Panc1 (cell line): ENCODE measurements around the gene STARD3NL. TPM values are rescaled to one million over a fixed set of nuclear protein-coding genes. Genes with fewer than 3 reads are reported as not detected.

Experiments used
- ATAC-seq: fragments of 200-7000 bp; cut with Tn5 transposase; 2 replicates; pipeline ENCODE4 v1.9.1; 2020; ENCODE audit warnings: mild to moderate bottlenecking, moderate library complexity
- BruUV-seq: library from RNA; stranded (reverse); fragments of 400-500 nt; replicated peaks from 2 replicates; lab custom pipeline; 2021; lab: Mats Ljungman, UMichigan
- CTCF ChIA-PET: fragments of 300-600 bp; sonication (Branson Sonifier 250); formaldehyde crosslinking; loops from one replicate; lab custom pipeline; 2022; ENCODE audit warnings: antibody characterized with exemption; lab: Charles Lee
- POLR2A ChIA-PET: fragments of 300-600 bp; sonication (Branson Sonifier 250); formaldehyde crosslinking; loops from one replicate; lab custom pipeline; 2022; ENCODE audit warnings: antibody characterized with exemption; lab: Charles Lee
- DNase-seq: peaks from one replicate; pipeline ENCODE4 v3.0.0-alpha.2; 2010; ENCODE audit warnings: low read depth, low spot score
- H3K27ac ChIP-seq: 2 replicates; pipeline ENCODE4 v1.5.1; 2011; ENCODE audit warnings: mild to moderate bottlenecking, low read length, inconsistent platforms
- H3K27me3 ChIP-seq: fragments of 200-500 bp; sonication (Bioruptor generic); 2 replicates; pipeline ENCODE4 v1.6.0; 2014; ENCODE audit warnings: low read length, inconsistent platforms; ENCODE audit not compliant: control insufficient read depth, insufficient read depth
- H3K36me3 ChIP-seq: fragments of 200-500 bp; sonication (Bioruptor generic); 2 replicates; pipeline ENCODE4 v1.5.1; 2014; ENCODE audit warnings: inconsistent platforms, mild to moderate bottlenecking, low read length, moderate library complexity; ENCODE audit not compliant: control insufficient read depth, insufficient read depth
- H3K4me1 ChIP-seq: 2 replicates; pipeline ENCODE4 v1.5.1; 2011; ENCODE audit warnings: inconsistent platforms, mild to moderate bottlenecking, low read length, moderate library complexity; ENCODE audit not compliant: control insufficient read depth, insufficient read depth
- H3K4me3 ChIP-seq, 2 experiments: 2 replicates each; pipeline ENCODE4 v1.5.1; 2011 to 2012; ENCODE audit warnings: low read depth in 2 of 2, low read length in 2 of 2, mild to moderate bottlenecking in 2 of 2, inconsistent platforms in 1 of 2, moderate library complexity in 1 of 2
- H3K9me3 ChIP-seq: fragments of 200-500 bp; sonication (Bioruptor generic); 2 replicates; pipeline ENCODE4 v1.5.1; 2014; ENCODE audit warnings: low read depth, mild to moderate bottlenecking, inconsistent platforms, low read length, moderate library complexity; ENCODE audit not compliant: control insufficient read depth, insufficient read depth
- CTCF ChIP-seq: fragments of 450-650 bp; IDR thresholded peaks from 2 replicates; pipeline ENCODE4 v1.5.1; 2017; ENCODE audit warnings: mild to moderate bottlenecking
- POLR2AphosphoS5 ChIP-seq: IDR thresholded peaks from 2 replicates; pipeline ENCODE4 v1.6.1; 2012; ENCODE audit warnings: mild to moderate bottlenecking, low read depth, low read length, moderate library complexity
- REST ChIP-seq, 2 experiments: IDR thresholded peaks; 2 replicates each; pipeline ENCODE4 v1.6.1; 2011 to 2012; ENCODE audit warnings: low read depth in 2 of 2, control low read depth in 1 of 2, low read length in 1 of 2, mild to moderate bottlenecking in 1 of 2, moderate library complexity in 1 of 2; ENCODE audit not compliant: insufficient read depth in 1 of 2
- SIN3A ChIP-seq: IDR thresholded peaks from 2 replicates; pipeline ENCODE4 v1.6.1; 2012; ENCODE audit warnings: low read depth, mild to moderate bottlenecking, low read length, moderate library complexity, borderline replicate concordance; ENCODE audit not compliant: insufficient read depth
- TCF7L2 ChIP-seq: IDR thresholded peaks from 2 replicates; pipeline ENCODE4 v1.6.1; 2011; ENCODE audit warnings: mild to moderate bottlenecking, low read depth, low read length, inconsistent platforms
- in situ Hi-C: cut with HindIII; loops from 2 replicates; pipeline ENCODE4 v1.10.0; 2016; ENCODE audit warnings: low sequenced_read_pairs, low pct_unique_long_range_greater_than_20kb
- intact Hi-C: fragments of 100-400 bp; cut with micrococcal nuclease; formaldehyde crosslinking; loops from one replicate; pipeline ENCODE4 v1.10.0; 2022; ENCODE audit not compliant: unreplicated experiment
- total RNA-seq: library from RNA; stranded (reverse); gene quantifications from one replicate; pipeline ENCODE4 v1.2.1, GENCODE V29; 2021; ENCODE audit not compliant: unreplicated experiment

The STARD3NL gene
- total RNA-seq, 1 experiment from 2014 or later: 75.7 TPM

- no peak for TF ChIP-seq POLR2AphosphoS5
- TF ChIP-seq REST (IDR thresholded peaks at IDR 0.05; ENCODE audit: insufficient read depth in 1 of 2, low read depth in 2 of 2, low read length in 1 of 2): no peak
- no peak for TF ChIP-seq SIN3A
- no peak for TF ChIP-seq TCF7L2
- Histone ChIP-seq H3K27me3 (no peaks in the 10 kb centered on the region; the same call in 1 of the 2 replicates), H3K36me3 (no peaks in the 10 kb centered on the region), H3K27ac (no peak overlapping the region), H3K4me1 (no peaks in the 10 kb centered on the region), H3K9me3 (no peaks in the 10 kb centered on the region), H3K4me3 (no peak overlapping the region)
- in situ Hi-C loops (no loop called here), intact Hi-C loops (no loop called here)
- ChIA-PET CTCF (no interaction called here), POLR2A (no interaction called here)
- ATAC-seq (no peak), DNase-seq (no peak)
- no TSS peak for BruUV-seq
Measured at GRCh38 chr7:38154278-38154677, 23.8 kb upstream of the STARD3NL start.

- no peak overlapping the region for H3K27ac ChIP-seq
- H3K27me3 ChIP-seq: no peaks in the 10 kb centered on the region; the same call in 1 of the 2 replicates
- no peak overlapping the region for H3K4me3 ChIP-seq
- intact Hi-C loops (no loop called here), in situ Hi-C loops (no loop called here)
- POLR2A ChIA-PET: no interaction called here
- no peak for DNase-seq
- BruUV-seq: no TSS peak
- CTCF ChIA-PET: no interaction called here
- H3K36me3 ChIP-seq: no peaks in the 10 kb centered on the region
- H3K9me3 ChIP-seq: no peaks in the 10 kb centered on the region
- no peak for ATAC-seq
- TF ChIP-seq SIN3A (no peak), CTCF (no peak), REST (IDR thresholded peaks at IDR 0.05; ENCODE audit: insufficient read depth in 1 of 2, low read depth in 2 of 2, low read length in 1 of 2) (no peak), POLR2AphosphoS5 (no peak), TCF7L2 (no peak)
- no peaks in the 10 kb centered on the region for H3K4me1 ChIP-seq
Measured at GRCh38 chr7:38160003-38160571, 18.0 kb upstream of the STARD3NL start.
